GM21619 (cell line): ENCODE results near the gene CADM1.

Source experiments
- ATAC-seq: cut with Tn5 transposase; IDR thresholded peaks from one replicate; pipeline ENCODE4 v1.9.1; 2021; ENCODE audit not compliant: unreplicated experiment

Gene CADM1

GRCh38 chr11:115219376-115219775 lies 284.8 kb downstream of the CADM1 start:
- ATAC-seq: no peak

- no peak for ATAC-seq
Observed at GRCh38 chr11:115217726-115218311, 286.4 kb downstream of the CADM1 start.

- ATAC-seq: no peak
Observed at GRCh38 chr11:115215694-115216617, 288.3 kb downstream of the CADM1 start.

- ATAC-seq: no peak
Observed at GRCh38 chr11:115214644-115215234, 289.5 kb downstream of the CADM1 start.

GRCh38 chr11:115213007-115213406 lies 291.2 kb downstream of the CADM1 start:
- ATAC-seq: no peak

- ATAC-seq: no peak
Observed at GRCh38 chr11:115208808-115209259, 295.4 kb downstream of the CADM1 start.

GRCh38 chr11:115207916-115208315 lies 296.3 kb downstream of the CADM1 start:
- ATAC-seq: no peak

- ATAC-seq: no peak
Observed at GRCh38 chr11:115207166-115207591, 297.0 kb downstream of the CADM1 start.

- ATAC-seq: no peak
Observed at GRCh38 chr11:115206365-115207022, 297.7 kb downstream of the CADM1 start.

- ATAC-seq: no peak
Observed at GRCh38 chr11:115202900-115203552, 301.2 kb downstream of the CADM1 start.

- ATAC-seq: no peak
Observed at GRCh38 chr11:115202074-115202473, 302.1 kb downstream of the CADM1 start.

GRCh38 chr11:115201111-115201792 lies 303.0 kb downstream of the CADM1 start:
- ATAC-seq: no peak

GRCh38 chr11:115199481-115200069 lies 304.6 kb downstream of the CADM1 start:
- ATAC-seq: no peak

- no peak for ATAC-seq
Observed at GRCh38 chr11:115198321-115198741, 305.9 kb downstream of the CADM1 start.

GRCh38 chr11:115197433-115197832 lies 306.8 kb downstream of the CADM1 start:
- ATAC-seq: no peak

- no peak for ATAC-seq
Observed at GRCh38 chr11:115197031-115197430, 307.2 kb downstream of the CADM1 start.

GRCh38 chr11:115194802-115195110 lies 309.5 kb downstream of the CADM1 start:
- peak; percentile 29 for ATAC-seq

- ATAC-seq: peak; percentile 94
Observed at GRCh38 chr11:115193914-115194801, 310.1 kb downstream of the CADM1 start.

- ATAC-seq: no peak
Observed at GRCh38 chr11:115191761-115192160, 312.5 kb downstream of the CADM1 start.
